SU-DHL-6 (cell line): Measurements from ENCODE around the gene GPAT3.

ENCODE experiments used
- H2AFZ ChIP-seq: fragments of 200-600 bp; sonication (generic); 2 replicates; pipeline ENCODE4 v1.6.1; 2014; ENCODE audit warnings: low read depth, mild to moderate bottlenecking, moderate library complexity, mixed read lengths, antibody characterized with exemption, low read length; ENCODE audit not compliant: severe bottlenecking
- H3F3A ChIP-seq: fragments of 200-600 bp; shearing (Covaris generic); 2 replicates; pipeline ENCODE4 v1.6.0; 2016; ENCODE audit warnings: antibody characterized with exemption, mild to moderate bottlenecking; ENCODE audit not compliant: insufficient read depth
- H3K27ac ChIP-seq: fragments of 200-600 bp; sonication (generic); 2 replicates; pipeline ENCODE4 v1.5.1; 2016; ENCODE audit warnings: low read depth, mild to moderate bottlenecking, low read length, moderate library complexity, mixed read lengths
- H3K27me3 ChIP-seq: fragments of 200-600 bp; sonication (generic), shearing (Covaris generic); 2 replicates; pipeline ENCODE4 v1.6.0; 2014; ENCODE audit warnings: mild to moderate bottlenecking, low read length
- H3K36me3 ChIP-seq: fragments of 200-600 bp; sonication (generic); 2 replicates; pipeline ENCODE4 v1.6.1; 2014; ENCODE audit warnings: mild to moderate bottlenecking, low read length, mixed read lengths
- H3K4me2 ChIP-seq: fragments of 300-600, 200-600 bp; shearing (Covaris generic), sonication (generic); 2 replicates; pipeline ENCODE4 v1.6.0; 2014; ENCODE audit warnings: low read length, low read depth, mild to moderate bottlenecking; ENCODE audit not compliant: poor library complexity, severe bottlenecking
- H3K4me3 ChIP-seq: fragments of 200-600 bp; sonication (generic); 2 replicates; pipeline ENCODE4 v1.5.1; 2014; ENCODE audit warnings: antibody characterized with exemption, low read length, mild to moderate bottlenecking, mixed read lengths; ENCODE audit not compliant: insufficient read depth, poor library complexity, severe bottlenecking
- H3K79me2 ChIP-seq: fragments of 200-600 bp; sonication (generic); 2 replicates; pipeline ENCODE4 v1.6.1; 2014; ENCODE audit warnings: mild to moderate bottlenecking, low read length, moderate library complexity; ENCODE audit not compliant: insufficient read depth
- H3K9ac ChIP-seq: fragments of 200-600 bp; sonication (generic); 2 replicates; pipeline ENCODE4 v1.7.0; 2014; ENCODE audit warnings: mild to moderate bottlenecking, low read length
- H3K9me2 ChIP-seq: fragments of 200-600 bp; sonication (generic); replicated peaks from 2 replicates; pipeline ENCODE4 v1.6.1; 2014; ENCODE audit warnings: low read length; ENCODE audit not compliant: insufficient read depth
- H3K9me3 ChIP-seq: fragments of 200-600 bp; sonication (generic); 2 replicates; pipeline ENCODE4 v1.6.1; 2014; ENCODE audit warnings: low read length, mixed read lengths; ENCODE audit not compliant: insufficient read depth
- H4K20me1 ChIP-seq: fragments of 200-600 bp; sonication (generic); 2 replicates; pipeline ENCODE4 v1.6.1; 2014; ENCODE audit warnings: low read depth, mild to moderate bottlenecking, antibody characterized with exemption, low read length, moderate library complexity, mixed read lengths
- EZH2phosphoT487 ChIP-seq: fragments of 200-600 bp; sonication (generic), shearing (Covaris generic); conservative IDR thresholded peaks from 2 replicates; pipeline ENCODE4 v1.6.1; 2018; ENCODE audit warnings: mild to moderate bottlenecking, antibody characterized with exemption, low read length, moderate library complexity, mixed read lengths
- TF ChIP-seq, protein P1 (sequence below): fragments of 200-600 bp; sonication (generic); IDR thresholded peaks from one replicate; pipeline ENCODE4 v1.5.1; 2017; ENCODE audit warnings: antibody characterized with exemption, mild to moderate bottlenecking, low read length, moderate library complexity; ENCODE audit not compliant: insufficient read depth, poor library complexity, severe bottlenecking

Gene GPAT3

DNA sequence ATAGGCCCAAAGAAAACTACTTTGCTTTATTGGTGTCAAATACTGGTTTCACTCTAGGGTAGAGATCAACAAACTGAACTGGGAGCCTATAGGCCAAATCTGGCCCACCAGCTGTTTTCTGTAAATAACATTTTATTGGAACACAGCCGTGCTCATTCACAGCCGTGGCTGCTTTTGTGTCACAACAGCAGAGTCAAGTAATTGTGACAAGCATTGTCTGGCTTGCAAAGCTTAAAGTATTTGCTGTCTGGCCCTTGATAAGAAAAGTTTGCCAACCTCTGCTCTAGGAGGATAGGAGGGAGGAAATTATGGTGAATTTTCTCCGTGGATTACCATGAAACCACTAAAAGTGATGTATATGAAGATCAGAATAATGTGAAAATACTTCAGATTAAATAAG is 53.4 kb downstream of the GPAT3 start:
- no peak for TF ChIP-seq EZH2phosphoT487
- TF ChIP-seq, protein P1, sequence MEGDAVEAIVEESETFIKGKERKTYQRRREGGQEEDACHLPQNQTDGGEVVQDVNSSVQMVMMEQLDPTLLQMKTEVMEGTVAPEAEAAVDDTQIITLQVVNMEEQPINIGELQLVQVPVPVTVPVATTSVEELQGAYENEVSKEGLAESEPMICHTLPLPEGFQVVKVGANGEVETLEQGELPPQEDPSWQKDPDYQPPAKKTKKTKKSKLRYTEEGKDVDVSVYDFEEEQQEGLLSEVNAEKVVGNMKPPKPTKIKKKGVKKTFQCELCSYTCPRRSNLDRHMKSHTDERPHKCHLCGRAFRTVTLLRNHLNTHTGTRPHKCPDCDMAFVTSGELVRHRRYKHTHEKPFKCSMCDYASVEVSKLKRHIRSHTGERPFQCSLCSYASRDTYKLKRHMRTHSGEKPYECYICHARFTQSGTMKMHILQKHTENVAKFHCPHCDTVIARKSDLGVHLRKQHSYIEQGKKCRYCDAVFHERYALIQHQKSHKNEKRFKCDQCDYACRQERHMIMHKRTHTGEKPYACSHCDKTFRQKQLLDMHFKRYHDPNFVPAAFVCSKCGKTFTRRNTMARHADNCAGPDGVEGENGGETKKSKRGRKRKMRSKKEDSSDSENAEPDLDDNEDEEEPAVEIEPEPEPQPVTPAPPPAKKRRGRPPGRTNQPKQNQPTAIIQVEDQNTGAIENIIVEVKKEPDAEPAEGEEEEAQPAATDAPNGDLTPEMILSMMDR = no peak

DNA sequence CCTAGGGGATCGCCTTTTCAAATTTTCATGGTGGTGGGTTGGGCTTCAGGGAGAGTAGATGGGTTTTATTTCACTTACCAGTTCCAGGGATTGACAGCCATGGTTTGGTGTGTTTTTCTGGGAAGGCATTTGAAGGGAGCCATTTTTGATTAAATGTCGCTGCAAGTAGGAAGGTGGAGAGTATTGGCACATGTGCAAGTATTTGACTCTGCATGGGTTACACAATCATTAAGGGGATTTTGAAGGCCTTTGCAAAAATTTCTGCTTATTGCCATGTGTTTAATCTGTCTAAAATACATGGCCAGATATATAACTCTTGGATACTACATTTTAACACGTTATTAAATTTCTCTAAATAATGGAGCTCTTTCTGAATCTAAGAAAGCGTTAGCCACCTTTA is 55.1 kb downstream of the GPAT3 start:
- H3F3A ChIP-seq = no peaks in the 10 kb centered on the region
- H3K4me2 ChIP-seq = no peak overlapping the region
- H3K4me3 ChIP-seq = no peak overlapping the region
- no peaks in the 10 kb centered on the region for H3K36me3 ChIP-seq
- no peak for TF ChIP-seq EZH2phosphoT487
- TF ChIP-seq, protein P1 = no peak
- H3K27ac ChIP-seq = no peak overlapping the region
- no peak overlapping the region for H2AFZ ChIP-seq
- no peaks in the 10 kb centered on the region for H3K9me2 ChIP-seq
- H4K20me1 ChIP-seq = no peaks in the 10 kb centered on the region
- no peaks in the 10 kb centered on the region for H3K27me3 ChIP-seq
- no peaks in the 10 kb centered on the region for H3K79me2 ChIP-seq
- H3K9me3 ChIP-seq = no peaks in the 10 kb centered on the region
- H3K9ac ChIP-seq = no peak overlapping the region

More for the DNA sequence above, 53.4 kb downstream of the GPAT3 start:
- Histone ChIP-seq H3K9me2 (no peaks in the 10 kb centered on the region), H3K4me3 (no peak overlapping the region), H3K79me2 (no peaks in the 10 kb centered on the region), H3F3A (no peaks in the 10 kb centered on the region), H3K36me3 (no peaks in the 10 kb centered on the region), H3K27ac (no peak overlapping the region), H2AFZ (no peak overlapping the region), H3K27me3 (no peaks in the 10 kb centered on the region), H3K9me3 (no peaks in the 10 kb centered on the region), H3K9ac (no peak overlapping the region), H3K4me2 (no peak overlapping the region), H4K20me1 (no peaks in the 10 kb centered on the region)

DNA sequence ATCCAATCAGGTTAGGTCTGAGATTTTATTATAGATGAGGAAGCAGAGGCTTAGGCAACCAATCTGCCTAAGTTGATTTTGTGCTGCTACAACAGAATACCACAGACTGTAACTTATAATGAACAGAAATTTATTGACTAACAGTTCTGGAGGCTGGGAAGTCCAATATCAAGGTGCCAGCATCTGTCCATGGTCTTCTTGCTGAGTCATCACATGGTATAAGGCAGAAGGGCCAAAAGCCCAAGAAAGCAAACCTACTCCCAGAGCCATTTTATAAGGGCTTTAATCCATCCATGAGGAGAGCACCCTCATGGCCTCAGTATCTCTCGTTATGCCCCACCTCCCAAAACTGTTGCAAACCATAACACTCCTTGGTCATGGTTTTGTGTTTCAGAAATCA is 55.8 kb downstream of the GPAT3 start:
- Histone ChIP-seq H3K27me3 (no peaks in the 10 kb centered on the region), H3K36me3 (no peaks in the 10 kb centered on the region), H2AFZ (no peak overlapping the region), H3K79me2 (no peaks in the 10 kb centered on the region), H3K27ac (no peak overlapping the region), H3K4me3 (no peak overlapping the region), H3K9me2 (no peaks in the 10 kb centered on the region), H3K9me3 (no peaks in the 10 kb centered on the region), H3F3A (no peaks in the 10 kb centered on the region), H3K9ac (no peak overlapping the region), H4K20me1 (no peaks in the 10 kb centered on the region), H3K4me2 (no peak overlapping the region)
- TF ChIP-seq EZH2phosphoT487 = no peak
- TF ChIP-seq, protein P1 = no peak

DNA sequence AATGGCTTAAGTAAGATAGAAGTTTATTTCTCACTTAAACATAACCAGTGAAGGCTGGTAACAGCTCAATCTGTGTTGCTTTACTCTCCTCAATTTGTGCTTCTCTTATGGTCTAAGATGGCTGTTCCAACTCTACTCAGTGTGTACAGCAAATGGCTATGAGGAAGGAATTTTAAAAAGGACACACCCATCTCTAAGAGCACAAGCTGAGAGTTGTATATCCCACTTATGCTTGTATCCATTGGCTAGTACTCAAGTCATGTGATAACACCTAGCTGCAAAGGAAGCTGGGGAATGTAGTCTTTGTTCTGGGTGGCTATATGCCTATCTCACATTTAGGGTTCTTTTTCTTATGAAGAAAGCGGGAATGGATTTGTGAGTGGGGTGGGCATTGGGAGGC is 63.3 kb downstream of the GPAT3 start:
- Histone ChIP-seq H3K4me3 (no peak overlapping the region), H3K36me3 (no peaks in the 10 kb centered on the region), H3K4me2 (no peak overlapping the region), H3K9me3 (no peaks in the 10 kb centered on the region), H2AFZ (no peak overlapping the region), H3K9ac (no peak overlapping the region), H3F3A (no peaks in the 10 kb centered on the region), H3K27me3 (no peaks in the 10 kb centered on the region), H3K27ac (no peak overlapping the region), H3K9me2 (no peaks in the 10 kb centered on the region), H3K79me2 (no peaks in the 10 kb centered on the region), H4K20me1 (no peaks in the 10 kb centered on the region)
- TF ChIP-seq, protein P1 = no peak
- TF ChIP-seq EZH2phosphoT487 = no peak
